Retina (tissue), 1 donor: ENCODE results near the gene CDK13.

Experiments used
- DNase-seq: peaks from one replicate; pipeline ENCODE4 v3.0.0-alpha.2; 2016

CDK13 gene

GRCh38 chr7:40015790-40016296 lies 65.8 kb downstream of the CDK13 start:
- no peak for DNase-seq

GRCh38 chr7:40019558-40019957 lies 69.5 kb downstream of the CDK13 start:
- DNase-seq, result no peak

GRCh38 chr7:40024048-40024447 lies 74.0 kb downstream of the CDK13 start:
- DNase-seq, result no peak

- DNase-seq, result no peak
Measured at GRCh38 chr7:40024841-40025240, 74.8 kb downstream of the CDK13 start.

- DNase-seq, result no peak
Measured at GRCh38 chr7:40027545-40027944, 77.5 kb downstream of the CDK13 start.

GRCh38 chr7:40033826-40034225 lies 83.8 kb downstream of the CDK13 start:
- no peak for DNase-seq

GRCh38 chr7:40041456-40041855 lies 91.4 kb downstream of the CDK13 start:
- no peak for DNase-seq

GRCh38 chr7:40043164-40043563 lies 93.1 kb downstream of the CDK13 start:
- no peak for DNase-seq

GRCh38 chr7:40047661-40048060 lies 97.6 kb downstream of the CDK13 start:
- DNase-seq, result no peak

- no peak for DNase-seq
Measured at GRCh38 chr7:40057292-40057691, 107.2 kb downstream of the CDK13 start.

GRCh38 chr7:40058026-40058425 lies 108.0 kb downstream of the CDK13 start:
- no peak for DNase-seq

- DNase-seq, result no peak
Measured at GRCh38 chr7:40058636-40059035, 108.6 kb downstream of the CDK13 start.

- DNase-seq, result no peak
Measured at GRCh38 chr7:40059057-40059456, 109.0 kb downstream of the CDK13 start.

- DNase-seq, result no peak
Measured at GRCh38 chr7:40072268-40072667, 122.2 kb downstream of the CDK13 start.

- no peak for DNase-seq
Measured at GRCh38 chr7:40073239-40073638, 123.2 kb downstream of the CDK13 start.

GRCh38 chr7:40077849-40078248 lies 127.8 kb downstream of the CDK13 start:
- DNase-seq, result no peak

GRCh38 chr7:40092182-40092581 lies 142.1 kb downstream of the CDK13 start:
- no peak for DNase-seq

GRCh38 chr7:40093631-40094350 lies 143.7 kb downstream of the CDK13 start:
- DNase-seq, result no peak

- no peak for DNase-seq
Measured at GRCh38 chr7:40095230-40095629, 145.2 kb downstream of the CDK13 start.

GRCh38 chr7:40095695-40096327 lies 145.8 kb downstream of the CDK13 start:
- no peak for DNase-seq

GRCh38 chr7:40097728-40098127 lies 147.7 kb downstream of the CDK13 start:
- no peak for DNase-seq

- no peak for DNase-seq
Measured at GRCh38 chr7:40098810-40099209, 148.8 kb downstream of the CDK13 start.

GRCh38 chr7:40099837-40100236 lies 149.8 kb downstream of the CDK13 start:
- no peak for DNase-seq

GRCh38 chr7:40101201-40101600 lies 151.1 kb downstream of the CDK13 start:
- DNase-seq, result no peak

GRCh38 chr7:40102897-40103296 lies 152.8 kb downstream of the CDK13 start:
- no peak for DNase-seq
